Astrocyte (in vitro differentiated cells and primary cell): Measurements from ENCODE around the gene STAC2.

ENCODE experiments used
- EZH2 ChIP-seq: IDR thresholded peaks from 2 replicates; pipeline ENCODE4 v1.6.1; 2012; ENCODE audit warnings: mild to moderate bottlenecking, low read length, inconsistent platforms; ENCODE audit not compliant: insufficient read depth
- TF ChIP-seq, protein P1 (sequence below): IDR thresholded peaks from 2 replicates; pipeline ENCODE4 v1.5.1; 2011; ENCODE audit warnings: low read depth, mild to moderate bottlenecking, inconsistent platforms, low read length, moderate library complexity; ENCODE audit not compliant: insufficient read depth

DNA sequence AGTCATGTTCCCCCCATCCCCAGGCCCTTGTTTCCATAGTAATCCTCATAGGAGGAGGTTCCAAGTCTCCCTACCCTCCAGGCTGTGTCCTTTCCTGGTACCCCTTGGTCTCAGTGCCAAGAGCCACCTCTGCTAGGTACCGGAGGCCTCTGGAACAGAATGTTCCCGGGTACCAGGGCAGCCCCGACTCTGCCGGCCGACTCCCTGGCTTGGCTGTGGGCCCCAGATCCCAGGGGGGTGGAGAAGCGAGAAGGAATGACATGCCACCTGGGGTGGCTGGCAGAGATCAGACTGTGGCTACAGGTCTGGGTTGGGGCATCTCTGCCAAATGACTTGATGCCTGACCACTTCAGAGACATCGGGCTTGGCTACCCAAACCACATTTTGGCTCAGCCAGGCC lies 3.6 kb downstream of the STAC2 start:
- TF ChIP-seq, protein P1, sequence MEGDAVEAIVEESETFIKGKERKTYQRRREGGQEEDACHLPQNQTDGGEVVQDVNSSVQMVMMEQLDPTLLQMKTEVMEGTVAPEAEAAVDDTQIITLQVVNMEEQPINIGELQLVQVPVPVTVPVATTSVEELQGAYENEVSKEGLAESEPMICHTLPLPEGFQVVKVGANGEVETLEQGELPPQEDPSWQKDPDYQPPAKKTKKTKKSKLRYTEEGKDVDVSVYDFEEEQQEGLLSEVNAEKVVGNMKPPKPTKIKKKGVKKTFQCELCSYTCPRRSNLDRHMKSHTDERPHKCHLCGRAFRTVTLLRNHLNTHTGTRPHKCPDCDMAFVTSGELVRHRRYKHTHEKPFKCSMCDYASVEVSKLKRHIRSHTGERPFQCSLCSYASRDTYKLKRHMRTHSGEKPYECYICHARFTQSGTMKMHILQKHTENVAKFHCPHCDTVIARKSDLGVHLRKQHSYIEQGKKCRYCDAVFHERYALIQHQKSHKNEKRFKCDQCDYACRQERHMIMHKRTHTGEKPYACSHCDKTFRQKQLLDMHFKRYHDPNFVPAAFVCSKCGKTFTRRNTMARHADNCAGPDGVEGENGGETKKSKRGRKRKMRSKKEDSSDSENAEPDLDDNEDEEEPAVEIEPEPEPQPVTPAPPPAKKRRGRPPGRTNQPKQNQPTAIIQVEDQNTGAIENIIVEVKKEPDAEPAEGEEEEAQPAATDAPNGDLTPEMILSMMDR = no peak
- TF ChIP-seq EZH2 = no peak
